Effector memory CD8-positive, alpha-beta T cell (primary cell): Measurements from ENCODE around the gene C12orf60.

Experiments used
- ATAC-seq: fragments of 150-1000 bp; cut with Tn5 transposase; replicated peaks from 2 replicates; pipeline ENCODE4 v1.10.0; 2021; ENCODE audit warnings: mild to moderate bottlenecking, moderate library complexity
- DNase-seq, 3 experiments: peaks; one replicate each; pipeline ENCODE4 v3.0.0; 2021
- H3K27ac Mint-ChIP-seq, 2 donors: one replicate each; pipeline ENCODE4 v1.8.0; 2022; ENCODE audit warnings: mild to moderate bottlenecking in 2 of 2, mixed read lengths in 2 of 2, moderate library complexity in 2 of 2
- H3K27me3 Mint-ChIP-seq, 2 donors: one replicate each; pipeline ENCODE4 v1.8.0; 2022; ENCODE audit warnings: mixed read lengths in 2 of 2
- H3K36me3 Mint-ChIP-seq: one replicate; pipeline ENCODE4 v1.8.0; 2022; ENCODE audit warnings: mild to moderate bottlenecking, moderate library complexity, mixed read lengths; ENCODE audit not compliant: insufficient read depth
- H3K4me1 Mint-ChIP-seq, 2 donors: one replicate each; pipeline ENCODE4 v1.8.0; 2022; ENCODE audit warnings: low read depth in 2 of 2, mixed read lengths in 2 of 2
- H3K4me3 Mint-ChIP-seq, 2 donors: one replicate each; pipeline ENCODE4 v1.8.0; 2022; ENCODE audit warnings: mild to moderate bottlenecking in 2 of 2, mixed read lengths in 2 of 2, moderate library complexity in 2 of 2
- H3K9me3 Mint-ChIP-seq, 2 donors: one replicate each; pipeline ENCODE4 v1.8.0; 2022; ENCODE audit warnings: mixed read lengths in 2 of 2

Gene C12orf60

DNA sequence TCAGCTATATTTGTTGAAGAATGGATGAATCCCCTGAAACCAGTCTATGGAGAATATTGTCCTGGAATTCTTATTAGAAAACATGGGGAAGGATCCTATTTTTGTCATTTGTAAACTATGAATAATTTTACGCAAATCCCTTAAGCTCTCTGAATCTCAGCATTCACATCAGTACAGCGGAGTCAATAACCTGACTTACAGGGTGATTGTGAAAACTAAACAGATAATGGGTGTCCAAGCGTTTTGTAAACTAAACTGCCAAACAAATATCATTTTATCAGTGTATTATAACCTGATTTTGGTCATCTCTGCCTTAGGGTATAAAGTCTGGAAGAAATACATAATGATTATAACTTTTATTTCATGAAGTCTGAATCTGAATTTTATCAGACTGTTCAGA lies 29.9 kb downstream of the C12orf60 start:
- no peak for ATAC-seq
- H3K9me3 Mint-ChIP-seq = no peaks in the 10 kb centered on the region

DNA sequence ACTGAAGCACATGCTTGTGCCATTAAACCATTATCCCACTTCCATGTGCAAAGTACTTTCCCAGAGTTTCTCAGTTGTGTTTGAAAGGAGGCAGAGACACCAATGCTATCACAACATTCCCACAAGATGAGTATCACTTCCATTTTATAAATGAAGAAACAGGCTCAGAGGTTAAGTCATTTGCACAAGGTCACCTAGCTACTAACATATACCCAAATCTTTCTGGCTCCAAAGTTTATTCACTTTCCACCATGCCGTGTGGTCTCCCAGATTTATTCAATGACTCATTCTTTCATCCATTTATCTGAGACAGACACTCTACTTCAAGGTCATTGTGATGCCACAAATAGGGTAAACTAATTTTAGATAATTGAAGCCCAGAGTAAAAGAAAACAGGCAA lies 30.5 kb downstream of the C12orf60 start:
- no peak for DNase-seq
- H3K9me3 Mint-ChIP-seq = no peaks in the 10 kb centered on the region
- H3K27me3 Mint-ChIP-seq = peaks cover 32 to 35% of the 10 kb centered on the region in 2 donors
- no peaks in the 10 kb centered on the region for H3K4me1 Mint-ChIP-seq
- no peak for ATAC-seq
- H3K36me3 Mint-ChIP-seq = no peaks in the 10 kb centered on the region
- H3K4me3 Mint-ChIP-seq = no peak overlapping the region
- no peak overlapping the region for H3K27ac Mint-ChIP-seq

More for the DNA sequence above, 29.9 kb downstream of the C12orf60 start:
- no peaks in the 10 kb centered on the region for H3K36me3 Mint-ChIP-seq
- H3K4me3 Mint-ChIP-seq = no peak overlapping the region
- no peak for DNase-seq
- H3K4me1 Mint-ChIP-seq = no peaks in the 10 kb centered on the region
- H3K27me3 Mint-ChIP-seq = peaks cover 30 to 31% of the 10 kb centered on the region in 2 donors
- H3K27ac Mint-ChIP-seq = no peak overlapping the region

DNA sequence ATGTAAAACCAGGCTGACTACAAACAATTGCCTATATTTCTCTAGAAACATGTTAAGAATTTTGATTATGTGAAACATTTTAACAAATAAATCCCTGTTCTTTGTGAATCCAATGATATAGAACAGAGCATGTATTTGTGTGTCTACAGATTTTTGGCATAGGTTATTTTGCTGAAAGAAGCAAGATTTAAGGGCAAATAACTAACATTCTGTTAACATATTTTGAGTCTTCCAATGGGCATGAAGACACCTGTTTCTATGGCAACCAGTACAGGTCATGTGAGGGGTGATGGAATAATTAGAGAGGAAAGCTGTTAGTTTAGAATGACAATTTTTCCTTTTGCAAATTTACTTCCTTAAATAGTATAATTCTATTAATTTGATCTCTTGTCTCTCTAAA lies 31.0 kb downstream of the C12orf60 start:
- H3K36me3 Mint-ChIP-seq = no peaks in the 10 kb centered on the region
- no peak overlapping the region for H3K27ac Mint-ChIP-seq
- ATAC-seq (no peak), DNase-seq (no peak)
- no peaks in the 10 kb centered on the region for H3K4me1 Mint-ChIP-seq
- H3K4me3 Mint-ChIP-seq = no peak overlapping the region
- H3K9me3 Mint-ChIP-seq = no peaks in the 10 kb centered on the region
- peaks cover 38 to 41% of the 10 kb centered on the region in 2 donors for H3K27me3 Mint-ChIP-seq

DNA sequence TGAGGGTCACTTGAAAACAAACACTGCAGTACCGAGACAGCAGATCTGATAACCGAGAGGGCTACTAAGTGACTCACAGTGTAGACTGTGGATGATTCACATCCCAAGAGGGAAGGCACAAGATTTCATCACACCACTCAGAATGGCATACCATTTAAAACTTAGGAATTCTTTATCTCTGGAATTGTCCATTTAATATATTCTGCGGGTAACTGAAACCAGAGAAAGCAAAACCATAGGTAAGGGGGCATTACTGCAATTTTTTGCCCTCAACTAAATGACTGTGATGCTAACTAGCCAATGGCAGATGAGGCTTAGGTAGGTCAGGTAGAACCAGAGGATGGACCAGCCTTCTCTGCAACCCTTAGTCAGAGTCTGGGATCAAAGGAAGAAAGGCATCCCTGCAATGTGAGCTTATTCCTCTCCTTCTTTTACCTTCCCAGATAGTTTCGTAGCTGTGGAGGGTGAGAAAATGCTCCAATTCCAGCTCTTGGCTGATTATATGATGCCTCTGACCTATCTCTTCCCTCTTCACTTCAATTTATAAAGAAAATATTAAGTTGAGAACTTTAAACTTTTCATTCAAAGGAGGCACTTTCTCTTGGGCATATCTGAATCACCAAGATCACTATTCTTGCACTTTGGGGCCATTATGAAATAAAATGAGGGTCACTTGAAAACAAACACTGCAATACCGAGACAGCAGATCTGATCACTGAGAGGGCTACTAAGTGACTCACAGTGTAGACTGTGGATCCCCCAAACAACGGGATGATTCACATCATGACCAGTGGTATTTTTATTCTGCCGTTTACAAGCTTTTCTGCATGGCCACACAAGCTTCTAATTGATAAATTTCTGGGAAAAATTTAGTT lies 33.1 kb downstream of the C12orf60 start:
- no peaks in the 10 kb centered on the region for H3K4me1 Mint-ChIP-seq
- peaks cover 50 to 54% of the 10 kb centered on the region in 2 donors for H3K27me3 Mint-ChIP-seq
- no peaks in the 10 kb centered on the region for H3K36me3 Mint-ChIP-seq
- H3K9me3 Mint-ChIP-seq = no peaks in the 10 kb centered on the region
- no peak for DNase-seq
- no peak overlapping the region for H3K27ac Mint-ChIP-seq
- no peak for ATAC-seq
- no peak overlapping the region for H3K4me3 Mint-ChIP-seq

DNA sequence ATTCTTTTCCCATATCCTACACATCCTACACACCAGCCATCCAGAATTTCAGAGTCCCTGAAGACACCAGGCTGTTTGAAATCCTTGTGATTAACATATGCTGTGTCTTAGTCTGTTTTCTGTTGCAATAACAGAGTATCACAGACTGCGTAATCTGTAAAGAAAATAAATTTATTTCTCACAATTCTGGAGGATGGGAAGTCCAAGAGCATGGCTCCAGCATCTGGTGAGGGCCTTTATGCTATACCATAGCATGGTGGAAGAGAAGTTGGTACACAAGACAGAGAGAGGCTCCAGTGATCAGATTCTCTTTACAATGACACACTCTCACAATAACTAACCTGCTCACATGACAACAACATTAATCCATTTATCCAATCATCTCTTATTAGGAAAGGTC lies 35.8 kb downstream of the C12orf60 start:
- Mint-ChIP-seq H3K9me3 (no peaks in the 10 kb centered on the region), H3K27me3 (peaks cover 35% of the 10 kb centered on the region in 2 donors), H3K27ac (no peak overlapping the region), H3K4me1 (no peaks in the 10 kb centered on the region), H3K4me3 (no peak overlapping the region), H3K36me3 (no peaks in the 10 kb centered on the region)
- no peak for ATAC-seq
- no peak for DNase-seq

DNA sequence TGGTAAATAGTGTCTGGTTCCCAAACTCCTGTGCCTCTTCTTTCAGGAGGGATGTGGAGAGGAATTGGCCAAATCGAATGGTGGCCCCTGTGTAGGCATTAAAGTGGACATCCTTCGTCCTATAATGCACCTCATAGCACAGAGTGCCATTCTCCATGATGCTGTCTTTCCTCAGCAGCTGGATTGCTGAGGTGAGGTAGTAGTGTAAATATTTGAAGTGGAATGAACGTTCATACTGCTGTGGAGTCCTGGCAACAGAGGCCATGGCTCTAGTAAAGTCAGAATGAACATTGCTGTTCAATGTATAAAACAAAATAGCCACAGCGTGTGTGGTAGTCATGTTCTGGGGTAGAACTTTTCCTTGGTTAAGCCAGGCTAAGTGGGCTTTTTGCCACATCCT lies 37.1 kb downstream of the C12orf60 start:
- peaks cover 0 to 5% of the 10 kb centered on the region in 2 donors for H3K4me1 Mint-ChIP-seq
- H3K4me3 Mint-ChIP-seq = no peak overlapping the region
- peaks cover 24% of the 10 kb centered on the region in 2 donors for H3K27me3 Mint-ChIP-seq
- no peak for ATAC-seq
- H3K27ac Mint-ChIP-seq = no peak overlapping the region
- no peaks in the 10 kb centered on the region for H3K9me3 Mint-ChIP-seq
- no peak for DNase-seq
- H3K36me3 Mint-ChIP-seq = no peaks in the 10 kb centered on the region

DNA sequence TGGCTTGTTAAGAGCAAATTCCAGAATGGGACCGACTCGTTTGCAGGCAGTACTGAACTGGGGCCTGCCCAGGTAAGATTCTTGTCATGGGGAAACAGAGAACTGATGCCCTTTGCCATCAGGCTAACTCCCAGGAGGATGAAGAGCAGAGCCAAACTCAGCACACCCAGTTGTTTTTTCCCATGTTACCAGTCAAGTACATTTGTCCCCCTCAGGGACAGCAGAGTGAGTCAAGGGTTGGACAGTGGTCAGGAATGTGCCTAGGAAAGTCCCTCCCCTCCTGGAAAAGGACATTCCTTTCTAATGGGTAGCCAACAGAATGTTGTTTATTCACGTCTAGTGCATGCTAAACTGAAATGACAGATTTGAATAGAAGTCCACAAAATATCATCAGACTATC lies 38.3 kb downstream of the C12orf60 start:
- Mint-ChIP-seq H3K27ac (no peak overlapping the region), H3K27me3 (peaks cover 19 to 24% of the 10 kb centered on the region in 2 donors), H3K9me3 (no peaks in the 10 kb centered on the region), H3K4me1 (peaks cover 0 to 5% of the 10 kb centered on the region in 2 donors), H3K4me3 (no peak overlapping the region), H3K36me3 (no peaks in the 10 kb centered on the region)
- DNase-seq (no peak), ATAC-seq (no peak)

DNA sequence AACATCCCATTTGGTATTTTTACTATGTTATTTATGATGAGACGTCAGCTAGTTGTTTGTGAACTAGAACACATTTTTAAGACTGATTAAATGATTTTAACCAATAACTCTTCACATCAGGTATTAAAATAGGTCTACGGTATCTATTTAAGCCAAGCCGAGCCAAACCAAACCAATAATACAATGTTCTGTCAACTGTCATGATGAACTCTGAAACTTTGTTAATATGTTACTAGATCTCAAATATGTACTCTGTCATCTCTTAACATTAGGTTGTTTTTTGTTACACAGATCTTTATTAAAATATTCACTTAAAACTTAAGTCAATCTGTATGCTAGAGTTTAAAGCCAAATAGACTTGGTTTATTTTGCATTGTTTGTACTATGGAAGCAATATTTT lies 38.8 kb downstream of the C12orf60 start:
- ATAC-seq (no peak), DNase-seq (no peak)
- Mint-ChIP-seq H3K36me3 (no peaks in the 10 kb centered on the region), H3K4me1 (peaks cover 0 to 5% of the 10 kb centered on the region in 2 donors), H3K27ac (no peak overlapping the region), H3K4me3 (no peak overlapping the region), H3K9me3 (no peaks in the 10 kb centered on the region), H3K27me3 (peaks cover 19 to 24% of the 10 kb centered on the region in 2 donors)

DNA sequence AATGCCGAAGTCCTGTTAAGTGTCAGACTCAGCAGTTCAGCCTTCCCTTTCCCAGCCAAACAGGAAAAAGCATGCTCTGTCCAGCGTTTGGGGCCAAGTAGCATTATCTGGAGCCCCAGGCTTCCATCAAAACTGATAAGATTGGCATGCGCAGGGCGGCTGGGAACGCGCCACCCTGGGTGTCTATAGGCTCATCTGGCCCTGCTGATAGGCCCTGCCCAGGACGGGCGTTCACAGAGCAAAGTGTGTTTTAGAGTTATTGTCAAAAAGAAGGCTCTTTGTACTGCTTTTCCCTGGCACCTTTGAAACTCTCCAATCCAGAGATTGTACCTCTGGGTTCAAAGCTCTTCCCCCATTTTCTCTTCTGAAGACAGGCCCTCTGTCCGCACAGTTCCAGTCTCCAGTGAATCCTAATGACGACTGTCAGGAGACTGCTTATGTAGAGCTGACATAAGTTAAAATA lies 40.0 kb downstream of the C12orf60 start, which contains the start of gene ART4:
Gene ART4 (minus strand): TSS at position 102 of the 463 bp plus-strand sequence. CDS start 413 bp downstream, outside the sequence.
- DNase-seq (no peak), ATAC-seq (no peak)
- peaks cover 0 to 5% of the 10 kb centered on the region in 2 donors for H3K4me1 Mint-ChIP-seq
- H3K27ac Mint-ChIP-seq = no peak within 1 kb of the TSS
- no peaks in the 10 kb centered on the region for H3K36me3 Mint-ChIP-seq
- H3K27me3 Mint-ChIP-seq = peaks cover 19 to 23% of the 10 kb centered on the region in 2 donors
- H3K4me3 Mint-ChIP-seq = no peak within 1 kb of the TSS
- H3K9me3 Mint-ChIP-seq = no peaks in the 10 kb centered on the region

DNA sequence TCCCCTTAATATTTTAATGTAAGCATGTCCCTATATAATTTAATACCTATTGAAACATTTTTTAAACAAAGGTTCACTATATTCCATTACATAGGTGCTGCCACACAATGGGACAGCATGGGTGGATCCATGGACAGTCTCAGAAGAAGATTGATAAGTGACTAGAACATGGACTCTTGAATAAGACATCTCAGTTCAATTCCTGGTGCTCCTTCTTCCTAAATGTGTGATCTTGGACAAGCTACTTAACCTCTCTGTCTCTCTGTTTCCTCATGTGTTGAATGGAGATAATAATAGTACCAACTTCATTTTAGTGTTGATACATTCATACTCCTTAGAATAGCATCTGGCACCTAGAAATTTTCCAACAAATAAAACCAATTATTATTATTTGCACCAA lies 40.9 kb downstream of the C12orf60 start:
- Mint-ChIP-seq H3K27ac (no peak overlapping the region), H3K27me3 (peaks cover 13 to 14% of the 10 kb centered on the region in 2 donors), H3K4me3 (no peak overlapping the region), H3K36me3 (no peaks in the 10 kb centered on the region), H3K9me3 (no peaks in the 10 kb centered on the region), H3K4me1 (peaks cover 0 to 5% of the 10 kb centered on the region in 2 donors)
- ATAC-seq (no peak), DNase-seq (no peak)

DNA sequence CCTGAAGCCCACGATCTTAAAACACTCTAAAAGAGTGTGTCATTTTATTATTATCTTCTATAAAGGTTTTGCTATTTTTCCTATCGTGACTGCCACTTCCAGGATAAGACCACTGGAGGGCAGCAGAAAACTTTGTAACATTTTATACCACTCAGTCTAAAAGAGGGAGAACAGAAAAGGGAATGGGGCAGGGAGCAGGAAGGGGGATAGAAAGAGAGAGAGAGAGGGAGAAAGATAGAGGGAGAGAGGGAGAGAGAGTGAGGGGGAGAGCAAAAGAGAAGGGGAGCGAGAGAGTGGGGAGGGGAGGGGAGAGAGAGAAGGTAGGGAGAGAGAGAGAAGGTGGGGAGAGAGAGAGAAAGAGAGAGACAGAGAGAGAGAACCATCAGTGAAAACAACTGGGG lies 41.9 kb downstream of the C12orf60 start:
- Mint-ChIP-seq H3K27ac (peak overlapping the region in 1 of 2 donors; percentile 67), H3K4me3 (peak overlapping the region in 1 of 2 donors; percentile 0), H3K4me1 (peaks cover 0 to 5% of the 10 kb centered on the region in 2 donors), H3K36me3 (no peaks in the 10 kb centered on the region), H3K9me3 (no peaks in the 10 kb centered on the region), H3K27me3 (peaks cover 4% of the 10 kb centered on the region in 2 donors)
- ATAC-seq (peak; percentile 70), DNase-seq (peak; percentile 38 to 54 (median 39))

DNA sequence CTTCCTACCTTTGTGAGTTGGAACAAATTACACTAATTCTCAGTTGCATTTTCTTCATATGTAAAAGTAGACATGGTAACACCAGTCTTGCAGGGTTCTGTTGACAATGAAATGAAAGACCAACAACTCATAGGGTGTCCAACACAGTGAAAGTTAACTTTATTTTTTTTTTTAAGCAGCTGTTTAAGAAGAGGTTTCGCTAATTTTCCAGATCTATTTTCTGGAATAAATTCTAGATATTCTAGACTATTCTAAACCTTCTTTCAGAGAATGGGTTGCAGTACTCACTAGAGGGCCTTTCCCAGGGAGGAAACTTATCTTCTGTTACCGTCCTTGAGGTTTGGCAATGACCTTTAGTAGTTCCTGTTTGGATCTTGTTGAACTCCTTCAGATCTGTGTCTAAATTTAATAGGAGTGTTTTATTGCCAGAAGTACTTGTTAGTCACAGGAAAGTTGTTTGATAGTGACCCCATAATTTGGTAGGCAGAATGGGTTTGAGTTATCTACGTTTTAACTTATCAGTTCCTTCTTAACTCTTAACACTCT lies 42.6 kb downstream of the C12orf60 start:
- Mint-ChIP-seq H3K4me1 (peaks cover 0 to 5% of the 10 kb centered on the region in 2 donors), H3K27me3 (no peaks in the 10 kb centered on the region), H3K27ac (no peak overlapping the region), H3K36me3 (no peaks in the 10 kb centered on the region), H3K9me3 (no peaks in the 10 kb centered on the region), H3K4me3 (no peak overlapping the region)
- ATAC-seq (no peak), DNase-seq (no peak)

DNA sequence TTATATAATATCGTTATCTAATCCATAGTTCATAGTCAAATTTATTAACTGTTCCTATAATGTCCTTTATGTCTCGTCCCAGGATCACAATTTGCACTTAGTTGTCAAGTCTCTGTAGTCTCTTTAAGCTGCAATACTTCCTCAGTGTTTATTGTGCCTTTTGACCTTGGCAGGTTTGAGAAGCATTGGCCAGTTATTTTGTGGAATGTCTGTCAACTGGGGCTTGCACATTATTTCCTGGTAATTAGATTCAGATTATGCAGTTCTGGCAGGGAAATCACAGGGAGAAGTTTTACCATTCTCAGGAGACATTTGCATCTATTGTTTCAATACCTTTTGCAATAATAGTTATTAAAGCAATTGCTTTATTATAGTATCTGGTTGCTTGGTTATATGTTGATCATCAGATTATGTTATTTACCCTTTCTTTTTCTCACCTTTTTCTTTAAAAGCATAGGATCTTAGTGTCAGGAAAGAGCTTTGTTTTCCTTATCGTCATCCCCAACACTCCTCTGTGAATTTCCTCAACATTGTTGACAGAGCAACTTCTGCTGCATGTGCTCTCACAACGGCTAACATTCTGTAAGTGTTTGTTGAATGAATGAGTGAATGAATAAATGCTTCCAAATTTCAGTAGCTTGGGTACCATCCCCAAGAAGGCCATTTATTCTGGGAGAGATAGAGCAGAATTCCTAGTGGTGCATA lies 43.6 kb downstream of the C12orf60 start:
- Mint-ChIP-seq H3K4me1 (peaks cover 0 to 5% of the 10 kb centered on the region in 2 donors), H3K4me3 (no peak overlapping the region), H3K27me3 (no peaks in the 10 kb centered on the region), H3K27ac (no peak overlapping the region), H3K36me3 (no peaks in the 10 kb centered on the region), H3K9me3 (no peaks in the 10 kb centered on the region)
- no peak for ATAC-seq
- no peak for DNase-seq
